Measurements from ENCODE around the gene HOXA7.
A peak's percentile ranks its signal among the peaks of the same experiment; 100 is the strongest.

HOXA7 gene

DNA sequence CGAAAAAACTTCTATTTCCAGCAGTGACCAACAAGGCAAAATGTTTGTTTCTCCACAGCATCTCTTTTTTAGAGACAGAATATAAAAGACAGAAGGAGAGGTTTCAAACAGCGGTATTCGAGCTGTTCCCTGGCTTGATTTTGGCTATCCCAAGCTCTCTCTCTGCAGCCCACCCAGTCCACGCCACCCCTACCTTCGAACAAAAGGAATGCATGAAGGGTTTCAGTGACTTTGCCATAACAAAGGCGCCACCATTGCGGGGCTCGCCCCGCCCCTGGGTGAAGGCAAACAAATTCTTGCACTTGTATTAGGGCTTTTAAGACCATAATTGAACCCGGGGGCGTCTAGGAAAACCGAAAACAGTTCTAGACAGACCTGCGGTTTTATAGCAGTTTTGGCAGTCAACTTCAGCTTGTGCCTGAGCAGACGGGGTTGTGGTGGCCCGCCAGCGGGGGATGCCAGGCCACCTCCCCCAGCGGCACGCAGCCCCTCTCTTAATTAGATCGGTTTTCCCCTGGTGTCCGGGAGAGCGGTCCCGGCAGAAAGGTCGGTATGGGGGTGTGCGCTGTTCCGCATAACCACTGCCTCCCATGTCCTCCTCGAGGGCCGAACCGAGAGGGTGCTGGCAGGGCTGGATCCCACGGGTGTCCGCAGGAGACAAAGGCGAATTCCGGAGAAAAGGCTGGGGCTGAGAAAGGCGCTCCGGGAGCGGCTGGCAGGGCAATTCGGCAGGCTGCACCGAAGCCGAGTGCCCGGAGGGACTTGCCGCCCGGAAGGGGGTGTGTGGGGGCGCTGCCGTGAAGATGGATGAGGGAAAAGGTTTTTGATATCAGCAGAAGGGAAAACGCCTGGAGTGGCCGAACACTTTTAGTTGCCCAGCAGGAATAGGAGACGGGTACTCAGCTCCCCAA is 31.3 kb upstream of the HOXA7 start:
- peaks cover 0 to 67% (median 55%) of the 10 kb centered on the region in 5 donors for H3K4me1 ChIP-seq (ENCODE audit: control insufficient read depth in 5 of 5, insufficient read depth in 5 of 5, low read length in 5 of 5)
- no peaks in the 10 kb centered on the region for H3K9me3 ChIP-seq (ENCODE audit: control insufficient read depth in 5 of 5, low read length in 5 of 5)
- H3K4me3 ChIP-seq (ENCODE audit: low read depth in 1 of 5, low read length in 5 of 5) = peak overlapping the region in 3 of 5 donors; percentile 36 to 51 (median 40)
- peak overlapping the region in 1 of 5 donors; percentile 7 for H3K9ac ChIP-seq (ENCODE audit: low read length in 5 of 5)
- no peak overlapping the region for H3K27ac ChIP-seq (ENCODE audit: low read depth, low read length)
- H3K27me3 ChIP-seq (ENCODE audit: control insufficient read depth in 5 of 5, insufficient read depth in 4 of 5, low read length in 5 of 5) = peaks cover 11 to 74% (median 71%) of the 10 kb centered on the region in 5 donors
- H3K36me3 ChIP-seq (ENCODE audit: control insufficient read depth in 5 of 5, insufficient read depth in 5 of 5, low read length in 5 of 5) = no peaks in the 10 kb centered on the region

DNA sequence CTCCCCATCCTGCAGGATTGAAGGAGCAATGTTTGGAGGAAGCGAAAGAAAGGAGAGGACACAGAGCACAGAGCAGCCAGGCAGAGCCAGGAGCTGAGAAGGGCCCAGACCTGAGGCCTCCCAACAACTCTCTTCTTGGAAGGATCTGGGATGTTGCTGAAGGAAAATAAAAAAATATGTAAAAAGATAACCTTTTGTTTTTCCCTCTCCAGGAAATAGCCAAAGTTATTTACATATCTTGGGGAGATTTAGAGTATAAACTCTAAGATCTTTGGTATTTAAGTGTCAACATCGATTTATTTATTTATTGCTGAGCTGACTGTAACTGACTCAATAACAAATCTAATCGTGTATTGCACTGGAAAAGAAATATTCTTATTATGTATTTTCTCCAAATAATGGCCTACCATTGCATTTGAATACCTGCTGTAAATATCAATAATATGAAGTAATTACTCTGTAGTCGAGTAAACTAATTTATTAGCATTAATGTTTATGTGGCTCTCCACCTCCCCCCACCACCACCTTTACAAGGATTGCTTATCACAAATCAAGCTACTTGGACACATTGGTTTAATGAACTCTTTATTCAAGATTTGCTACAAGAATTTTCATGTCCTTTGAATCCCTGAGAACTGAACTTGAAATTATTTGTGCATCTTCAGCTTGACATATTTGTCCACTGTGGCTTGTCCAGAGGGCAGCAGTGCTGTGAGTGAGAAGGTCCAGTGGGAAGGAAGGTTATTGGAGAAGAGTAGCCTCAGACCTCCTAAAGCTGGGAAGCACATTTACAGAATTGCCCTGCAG is 30.4 kb upstream of the HOXA7 start:
- Histone ChIP-seq H3K36me3 (ENCODE audit: control insufficient read depth in 5 of 5, insufficient read depth in 5 of 5, low read length in 5 of 5) (no peaks in the 10 kb centered on the region), H3K4me3 (ENCODE audit: low read depth in 1 of 5, low read length in 5 of 5) (no peak overlapping the region), H3K4me1 (ENCODE audit: control insufficient read depth in 5 of 5, insufficient read depth in 5 of 5, low read length in 5 of 5) (peaks cover 0 to 66% (median 56%) of the 10 kb centered on the region in 5 donors), H3K27ac (ENCODE audit: low read depth, low read length) (no peak overlapping the region), H3K27me3 (ENCODE audit: control insufficient read depth in 5 of 5, insufficient read depth in 4 of 5, low read length in 5 of 5) (peaks cover 8 to 77% (median 75%) of the 10 kb centered on the region in 5 donors), H3K9ac (ENCODE audit: low read length in 5 of 5) (no peak overlapping the region), H3K9me3 (ENCODE audit: control insufficient read depth in 5 of 5, low read length in 5 of 5) (no peaks in the 10 kb centered on the region)

DNA sequence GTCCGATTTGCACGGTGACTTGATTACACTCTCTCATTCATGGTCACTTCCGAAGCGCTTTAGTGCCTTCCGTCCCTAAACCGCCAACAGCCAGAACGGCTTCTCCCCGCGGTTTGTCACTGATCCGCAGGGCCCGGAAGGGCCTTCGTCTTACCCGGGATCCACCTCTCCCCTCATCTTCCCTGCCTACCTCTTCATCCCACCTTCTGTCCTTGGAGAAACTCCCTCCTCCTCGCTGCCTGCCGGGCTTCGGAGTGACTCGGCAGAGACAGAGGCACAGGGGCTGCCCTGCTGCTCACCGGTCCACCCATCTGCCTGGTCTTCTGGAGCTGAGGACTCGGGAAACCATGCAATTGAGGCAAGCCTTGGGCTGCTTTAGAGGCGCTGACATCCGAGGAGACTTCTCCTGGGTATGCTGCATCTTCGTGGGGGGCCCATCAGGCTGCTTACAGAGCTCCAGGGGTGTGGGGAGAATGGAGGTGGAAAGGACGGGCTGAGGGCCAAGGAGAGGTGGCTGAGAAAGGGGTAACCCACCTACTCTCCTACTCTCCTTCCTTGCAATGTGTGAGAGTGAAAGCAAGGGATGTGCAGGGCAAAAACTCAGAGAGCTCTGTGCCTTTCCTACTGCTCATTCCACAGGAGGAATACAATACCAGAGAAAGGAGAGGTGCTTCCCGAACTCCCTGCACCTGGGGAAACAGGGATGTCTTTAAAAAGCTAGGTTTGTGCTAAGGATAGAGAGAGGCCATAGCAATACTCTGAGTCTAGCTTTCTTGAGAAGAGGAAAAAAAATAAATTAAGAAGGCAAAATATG is 29.6 kb upstream of the HOXA7 start:
- no peak overlapping the region for H3K9ac ChIP-seq (ENCODE audit: low read length in 5 of 5)
- peak overlapping the region in 3 of 5 donors; percentile 8 to 74 (median 73) for H3K4me3 ChIP-seq (ENCODE audit: low read depth in 1 of 5, low read length in 5 of 5)
- H3K36me3 ChIP-seq (ENCODE audit: control insufficient read depth in 5 of 5, insufficient read depth in 5 of 5, low read length in 5 of 5) = no peaks in the 10 kb centered on the region
- peaks cover 3 to 73% (median 68%) of the 10 kb centered on the region in 5 donors for H3K27me3 ChIP-seq (ENCODE audit: control insufficient read depth in 5 of 5, insufficient read depth in 4 of 5, low read length in 5 of 5)
- H3K4me1 ChIP-seq (ENCODE audit: control insufficient read depth in 5 of 5, insufficient read depth in 5 of 5, low read length in 5 of 5) = peaks cover 0 to 66% (median 56%) of the 10 kb centered on the region in 5 donors
- no peak overlapping the region for H3K27ac ChIP-seq (ENCODE audit: low read depth, low read length)
- H3K9me3 ChIP-seq (ENCODE audit: control insufficient read depth in 5 of 5, low read length in 5 of 5) = no peaks in the 10 kb centered on the region

DNA sequence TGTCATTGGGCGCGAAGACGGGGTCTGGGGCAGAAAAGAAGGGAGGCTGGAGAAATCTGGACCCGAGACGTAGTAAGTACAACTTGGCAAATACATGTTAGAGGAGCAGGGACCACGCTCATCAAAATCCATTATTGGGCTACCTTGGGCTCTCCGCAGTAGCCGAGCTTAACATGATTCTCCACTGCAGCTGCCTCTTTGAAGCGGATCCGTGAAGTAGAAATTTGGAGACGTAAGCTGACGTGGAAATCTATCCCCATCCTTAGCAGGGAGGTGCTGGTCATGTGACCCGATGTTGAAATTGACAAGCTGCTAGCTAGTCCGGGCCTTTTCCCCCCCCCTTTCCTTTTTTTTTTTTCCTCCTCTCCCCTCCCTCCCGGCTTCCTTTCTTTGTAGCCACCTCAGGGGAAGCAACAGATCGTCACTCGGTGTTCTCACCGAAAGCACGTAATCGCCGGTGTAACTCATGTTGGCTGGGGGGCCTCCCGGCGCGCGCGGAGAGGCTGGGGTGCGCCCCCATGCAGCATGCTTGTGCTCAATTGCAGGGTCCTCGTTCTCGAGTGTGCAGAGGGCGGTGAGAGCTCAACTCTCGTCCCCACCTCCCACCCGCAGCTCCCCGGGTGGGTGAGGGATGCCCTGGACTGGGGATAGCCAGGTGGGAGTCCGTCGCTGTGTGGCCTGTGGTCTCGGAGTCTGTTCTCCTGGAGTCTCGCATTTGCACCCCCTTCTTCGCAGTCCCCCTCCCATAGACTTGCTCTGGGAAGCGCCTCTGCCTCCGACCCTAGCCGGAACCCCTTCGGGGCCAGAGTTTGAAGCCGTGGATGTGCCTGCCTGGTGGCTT is 28.8 kb upstream of the HOXA7 start, which contains the start of gene HOXA11:
TSS of gene HOXA11 (minus strand) at position 220 of the 841 bp plus-strand sequence. CDS start at position 132, 88 bp downstream.
- Histone ChIP-seq H3K9ac (ENCODE audit: low read length in 5 of 5) (peak within 1 kb of the TSS in 3 of 5 donors; percentile 63 to 76 (median 69)), H3K9me3 (ENCODE audit: control insufficient read depth in 5 of 5, low read length in 5 of 5) (no peaks in the 10 kb centered on the region), H3K36me3 (ENCODE audit: control insufficient read depth in 5 of 5, insufficient read depth in 5 of 5, low read length in 5 of 5) (no peaks in the 10 kb centered on the region), H3K4me1 (ENCODE audit: control insufficient read depth in 5 of 5, insufficient read depth in 5 of 5, low read length in 5 of 5) (peaks cover 0 to 74% (median 56%) of the 10 kb centered on the region in 5 donors), H3K4me3 (ENCODE audit: low read depth in 1 of 5, low read length in 5 of 5) (peak within 1 kb of the TSS; percentile 58 to 74 (median 70)), H3K27me3 (ENCODE audit: control insufficient read depth in 5 of 5, insufficient read depth in 4 of 5, low read length in 5 of 5) (peaks cover 3 to 74% (median 66%) of the 10 kb centered on the region in 5 donors), H3K27ac (ENCODE audit: low read depth, low read length) (peak within 1 kb of the TSS; percentile 44)

DNA sequence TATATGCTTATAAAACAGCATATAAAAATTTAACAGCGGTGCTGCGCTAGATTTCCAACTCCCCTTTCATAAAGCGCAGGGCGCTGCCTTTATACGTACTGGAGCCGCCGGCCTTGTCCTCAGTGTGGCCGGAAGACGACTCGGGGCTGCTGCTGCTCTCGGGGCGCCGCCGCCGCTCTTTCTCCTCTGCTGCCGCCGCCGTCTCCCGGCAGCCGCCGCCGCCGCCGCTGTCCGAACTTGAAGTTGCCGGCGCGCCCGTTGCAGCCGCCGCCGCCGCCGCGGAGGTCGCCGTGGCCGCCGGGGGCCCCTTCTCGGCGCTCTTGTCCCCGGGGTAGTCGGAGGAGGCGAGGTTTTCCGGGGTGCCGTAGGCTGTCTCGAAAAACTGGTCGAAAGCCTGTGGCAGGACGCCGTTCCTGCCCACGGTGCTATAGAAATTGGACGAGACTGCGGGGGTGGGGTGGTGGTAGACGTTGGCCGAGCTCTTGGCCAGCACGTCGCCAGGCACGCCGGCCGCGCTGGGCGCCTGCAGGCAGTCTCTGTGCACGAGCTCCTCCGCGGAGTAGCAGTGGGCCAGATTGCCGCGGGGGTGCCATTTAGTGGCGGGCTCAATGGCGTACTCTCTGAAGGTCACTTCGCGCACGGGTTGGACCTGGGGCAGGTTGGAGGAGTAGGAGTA is 28.0 kb upstream of the HOXA7 start:
- H3K27ac ChIP-seq (ENCODE audit: low read depth, low read length) = peak overlapping the region; percentile 44
- peak overlapping the region; percentile 58 to 74 (median 70) for H3K4me3 ChIP-seq (ENCODE audit: low read depth in 1 of 5, low read length in 5 of 5)
- no peaks in the 10 kb centered on the region for H3K9me3 ChIP-seq (ENCODE audit: control insufficient read depth in 5 of 5, low read length in 5 of 5)
- H3K4me1 ChIP-seq (ENCODE audit: control insufficient read depth in 5 of 5, insufficient read depth in 5 of 5, low read length in 5 of 5) = peaks cover 2 to 79% (median 61%) of the 10 kb centered on the region in 5 donors
- peak overlapping the region in 3 of 5 donors; percentile 63 to 76 (median 69) for H3K9ac ChIP-seq (ENCODE audit: low read length in 5 of 5)
- peaks cover 3 to 67% (median 61%) of the 10 kb centered on the region in 5 donors for H3K27me3 ChIP-seq (ENCODE audit: control insufficient read depth in 5 of 5, insufficient read depth in 4 of 5, low read length in 5 of 5)
- H3K36me3 ChIP-seq (ENCODE audit: control insufficient read depth in 5 of 5, insufficient read depth in 5 of 5, low read length in 5 of 5) = no peaks in the 10 kb centered on the region

DNA sequence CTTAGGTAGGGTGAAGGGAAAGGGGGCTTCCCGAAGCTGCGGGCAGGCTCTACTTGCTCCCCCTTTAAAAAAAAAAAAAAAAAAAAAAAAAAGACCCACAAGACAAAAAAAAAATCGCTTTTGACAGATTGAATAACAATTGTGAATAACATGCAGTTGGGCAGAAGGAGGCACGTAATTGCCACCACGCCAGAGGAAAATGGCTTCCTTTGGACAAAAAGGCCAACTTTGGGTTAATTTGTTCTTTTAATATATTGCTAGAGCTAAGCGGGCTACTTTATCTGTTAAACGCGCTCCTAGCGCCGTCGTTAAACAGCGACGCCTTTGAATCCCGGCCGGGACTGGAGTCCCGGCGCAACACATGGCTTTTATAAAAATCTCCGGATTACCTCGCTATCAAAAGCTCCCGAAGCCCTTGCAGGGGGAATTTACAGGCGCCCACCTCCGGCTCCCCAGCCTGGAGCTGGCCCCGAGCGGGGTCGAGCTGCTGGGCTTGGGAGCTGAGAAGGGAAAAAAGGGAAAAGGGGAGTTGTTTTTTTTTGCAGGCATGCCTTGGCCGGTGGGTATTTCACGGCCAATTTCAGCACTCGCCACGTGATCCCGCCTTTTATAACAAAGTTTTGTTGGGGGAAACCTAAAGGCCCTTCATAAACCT is 27.3 kb upstream of the HOXA7 start:
- H3K9me3 ChIP-seq (ENCODE audit: control insufficient read depth in 5 of 5, low read length in 5 of 5) = no peaks in the 10 kb centered on the region
- H3K9ac ChIP-seq (ENCODE audit: low read length in 5 of 5) = peak overlapping the region in 3 of 5 donors; percentile 63 to 76 (median 69)
- H3K4me3 ChIP-seq (ENCODE audit: low read depth in 1 of 5, low read length in 5 of 5) = peak overlapping the region; percentile 58 to 74 (median 70)
- H3K36me3 ChIP-seq (ENCODE audit: control insufficient read depth in 5 of 5, insufficient read depth in 5 of 5, low read length in 5 of 5) = no peaks in the 10 kb centered on the region
- H3K27ac ChIP-seq (ENCODE audit: low read depth, low read length) = peak overlapping the region; percentile 44
- H3K27me3 ChIP-seq (ENCODE audit: control insufficient read depth in 5 of 5, insufficient read depth in 4 of 5, low read length in 5 of 5) = peaks cover 3 to 60% (median 54%) of the 10 kb centered on the region in 5 donors
- peaks cover 2 to 79% (median 59%) of the 10 kb centered on the region in 5 donors for H3K4me1 ChIP-seq (ENCODE audit: control insufficient read depth in 5 of 5, insufficient read depth in 5 of 5, low read length in 5 of 5)

DNA sequence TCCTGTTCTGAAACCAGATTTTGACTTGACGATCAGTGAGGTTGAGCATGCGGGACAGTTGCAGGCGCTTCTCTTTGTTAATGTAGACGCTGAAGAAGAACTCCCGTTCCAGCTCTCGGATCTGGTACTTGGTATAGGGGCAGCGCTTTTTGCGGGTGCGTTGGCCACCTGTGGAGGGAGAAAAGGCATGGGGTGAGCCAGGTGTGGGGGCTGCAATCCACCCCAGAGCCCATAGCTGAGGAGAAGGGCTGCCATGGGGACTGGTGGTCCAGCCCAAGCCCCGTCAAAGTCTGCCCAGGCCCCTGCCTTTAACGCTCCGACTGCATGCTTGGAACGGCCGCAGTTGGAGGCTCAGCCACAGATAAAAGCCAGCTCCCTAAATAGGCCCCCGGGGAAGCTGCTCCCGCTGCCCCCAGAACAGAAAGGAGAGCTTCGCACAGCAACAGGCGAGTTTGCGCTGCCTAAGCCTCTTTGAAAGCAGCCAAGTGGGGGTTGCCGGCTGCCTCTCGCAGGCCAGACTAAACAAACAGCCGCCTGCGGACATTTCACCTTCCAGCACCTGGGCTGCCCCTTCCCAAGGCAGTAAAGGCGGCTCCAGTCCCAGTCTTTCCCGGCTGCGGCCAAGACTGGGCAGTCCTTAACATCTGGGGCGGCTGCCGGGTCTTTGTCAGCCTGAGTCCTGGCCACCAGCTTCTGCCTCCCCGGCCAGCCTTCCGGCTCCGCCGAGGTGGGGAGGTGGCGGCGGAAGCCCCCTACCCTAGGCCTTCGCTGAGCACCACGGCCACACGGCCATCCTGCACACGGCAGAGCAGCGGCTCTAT is 26.6 kb upstream of the HOXA7 start:
- Histone ChIP-seq H3K27ac (ENCODE audit: low read depth, low read length) (peak overlapping the region; percentile 10), H3K4me3 (ENCODE audit: low read depth in 1 of 5, low read length in 5 of 5) (peak overlapping the region; percentile 48 to 74 (median 70)), H3K36me3 (ENCODE audit: control insufficient read depth in 5 of 5, insufficient read depth in 5 of 5, low read length in 5 of 5) (no peaks in the 10 kb centered on the region), H3K4me1 (ENCODE audit: control insufficient read depth in 5 of 5, insufficient read depth in 5 of 5, low read length in 5 of 5) (peaks cover 2 to 72% (median 59%) of the 10 kb centered on the region in 5 donors), H3K9ac (ENCODE audit: low read length in 5 of 5) (peak overlapping the region in 3 of 5 donors; percentile 39 to 69 (median 63)), H3K9me3 (ENCODE audit: control insufficient read depth in 5 of 5, low read length in 5 of 5) (no peaks in the 10 kb centered on the region), H3K27me3 (ENCODE audit: control insufficient read depth in 5 of 5, insufficient read depth in 4 of 5, low read length in 5 of 5) (peaks cover 3 to 55% (median 47%) of the 10 kb centered on the region in 5 donors)

Data from subcutaneous abdominal adipose tissue (tissue), 5 donors.